Mucosa of descending colon (tissue), 3 donors: ENCODE results near the gene BBS1. TPM values are rescaled to one million over a fixed set of nuclear protein-coding genes. Genes with fewer than 3 reads are reported as not detected.

Experiments
- ATAC-seq: fragments of 200-7000 bp; cut with Tn5 transposase; one replicate; pipeline ENCODE4 v1.9.1; 2020; ENCODE audit warnings: mild to moderate bottlenecking, moderate library complexity
- DNase-seq, 3 donors: peaks; one replicate each; pipeline ENCODE4 v3.0.0-alpha.2; 2020
- H3K36me3 ChIP-seq: fragments of 200-600 bp; one replicate; pipeline ENCODE4 v1.8.0; 2021; ENCODE audit warnings: low read depth, mild to moderate bottlenecking
- H3K4me1 ChIP-seq: fragments of 200-600 bp; one replicate; pipeline ENCODE4 v1.8.0; 2021; ENCODE audit warnings: low read depth, mild to moderate bottlenecking
- H3K4me3 ChIP-seq: fragments of 200-600 bp; one replicate; pipeline ENCODE4 v1.8.0; 2021; ENCODE audit warnings: mild to moderate bottlenecking
- H3K9me3 ChIP-seq: fragments of 200-600 bp; one replicate; pipeline ENCODE4 v1.8.0; 2021; ENCODE audit warnings: mild to moderate bottlenecking
- intact Hi-C, 2 donors: fragments of 100-400 bp; cut with DNase I in 1 of 2; cut with micrococcal nuclease in 1 of 2; formaldehyde crosslinking; loops; one replicate each; pipeline versions ENCODE4 v1.11.0 to v1.11.1; 2022; cut with DNase I, micrococcal nuclease
- total RNA-seq, 3 donors: library from RNA; stranded (reverse); fragmentation: NEBNext Ultra II Directional in 2 of 3; extraction: Animal tissue kit (Norgen Biotek cat#: 25700) in 2 of 3; gene quantifications; one replicate each; pipeline versions ENCODE4 v1.2.1 to v1.2.4, GENCODE V29; 2021 to 2023
- TF ChIP-seq, protein P1 (sequence below): fragments of 200-600 bp; IDR thresholded peaks from one replicate; pipeline ENCODE4 v1.8.0; 2022; ENCODE audit warnings: antibody characterized with exemption, mild to moderate bottlenecking
- donor health status: DM: no; HTN: no; CAD: no; lungs with moderate emphysema.
- donor health status: DM: no; HTN: no; CAD: no.
- donor health status: DM: no; HTN: yes; CAD: no.

Gene BBS1
- total RNA-seq, 3 donors from 2014 or later, result 27.7 to 49.3 (median 35.4) TPM

DNA sequence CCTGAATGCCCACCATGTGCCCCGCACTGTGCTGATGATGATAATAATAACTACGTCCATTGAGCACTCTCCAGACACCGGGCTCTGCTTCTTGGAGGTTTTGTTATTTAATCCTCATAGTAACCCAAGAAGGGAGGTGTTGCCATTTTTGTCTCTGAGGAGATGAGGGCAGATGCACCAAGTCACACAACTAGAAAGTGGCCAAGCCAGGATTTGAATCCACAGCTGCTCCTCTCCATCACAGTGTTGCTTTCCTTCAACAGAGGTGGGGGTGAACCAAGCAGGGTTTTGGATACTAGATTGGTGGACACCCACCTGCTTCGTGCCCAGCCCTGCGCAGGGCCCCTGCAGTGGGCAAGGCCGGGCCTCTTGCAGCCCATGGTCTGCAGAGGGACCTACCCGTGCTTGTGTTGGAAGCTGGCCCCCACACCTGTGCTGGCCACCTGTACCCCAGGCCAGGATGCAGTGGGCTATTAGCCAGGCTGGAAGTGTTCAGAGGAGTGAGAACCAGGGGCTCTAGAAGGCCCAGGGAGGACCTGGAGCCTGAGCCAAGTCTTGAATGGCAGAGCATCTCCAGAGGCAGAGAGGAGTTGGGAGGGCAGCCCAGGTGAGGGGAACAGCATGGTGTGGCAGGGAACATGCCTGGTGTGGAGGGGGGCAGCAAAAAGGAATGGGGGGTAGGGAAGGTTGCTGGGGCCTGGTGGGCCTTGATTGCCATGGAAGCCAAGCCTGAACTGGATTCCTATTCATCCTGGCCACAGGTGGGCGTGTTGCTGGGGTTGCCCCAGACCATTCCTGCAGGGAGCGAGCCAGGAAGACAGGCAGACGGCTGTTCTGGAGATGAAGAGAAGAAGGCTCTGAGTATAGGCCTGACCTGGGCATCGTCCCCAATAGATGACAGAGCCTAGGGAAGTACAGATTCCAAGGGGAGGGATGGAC is 32.9 kb upstream of the BBS1 start:
- DNase-seq, result no peak
- Histone ChIP-seq H3K36me3 (no peaks in the 10 kb centered on the region), H3K4me3 (no peak overlapping the region), H3K4me1 (peaks cover 4% of the 10 kb centered on the region), H3K9me3 (no peaks in the 10 kb centered on the region)
- TF ChIP-seq, protein P1, sequence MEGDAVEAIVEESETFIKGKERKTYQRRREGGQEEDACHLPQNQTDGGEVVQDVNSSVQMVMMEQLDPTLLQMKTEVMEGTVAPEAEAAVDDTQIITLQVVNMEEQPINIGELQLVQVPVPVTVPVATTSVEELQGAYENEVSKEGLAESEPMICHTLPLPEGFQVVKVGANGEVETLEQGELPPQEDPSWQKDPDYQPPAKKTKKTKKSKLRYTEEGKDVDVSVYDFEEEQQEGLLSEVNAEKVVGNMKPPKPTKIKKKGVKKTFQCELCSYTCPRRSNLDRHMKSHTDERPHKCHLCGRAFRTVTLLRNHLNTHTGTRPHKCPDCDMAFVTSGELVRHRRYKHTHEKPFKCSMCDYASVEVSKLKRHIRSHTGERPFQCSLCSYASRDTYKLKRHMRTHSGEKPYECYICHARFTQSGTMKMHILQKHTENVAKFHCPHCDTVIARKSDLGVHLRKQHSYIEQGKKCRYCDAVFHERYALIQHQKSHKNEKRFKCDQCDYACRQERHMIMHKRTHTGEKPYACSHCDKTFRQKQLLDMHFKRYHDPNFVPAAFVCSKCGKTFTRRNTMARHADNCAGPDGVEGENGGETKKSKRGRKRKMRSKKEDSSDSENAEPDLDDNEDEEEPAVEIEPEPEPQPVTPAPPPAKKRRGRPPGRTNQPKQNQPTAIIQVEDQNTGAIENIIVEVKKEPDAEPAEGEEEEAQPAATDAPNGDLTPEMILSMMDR, result no peak
- intact Hi-C loops, result no loop called here
- ATAC-seq, result no peak

DNA sequence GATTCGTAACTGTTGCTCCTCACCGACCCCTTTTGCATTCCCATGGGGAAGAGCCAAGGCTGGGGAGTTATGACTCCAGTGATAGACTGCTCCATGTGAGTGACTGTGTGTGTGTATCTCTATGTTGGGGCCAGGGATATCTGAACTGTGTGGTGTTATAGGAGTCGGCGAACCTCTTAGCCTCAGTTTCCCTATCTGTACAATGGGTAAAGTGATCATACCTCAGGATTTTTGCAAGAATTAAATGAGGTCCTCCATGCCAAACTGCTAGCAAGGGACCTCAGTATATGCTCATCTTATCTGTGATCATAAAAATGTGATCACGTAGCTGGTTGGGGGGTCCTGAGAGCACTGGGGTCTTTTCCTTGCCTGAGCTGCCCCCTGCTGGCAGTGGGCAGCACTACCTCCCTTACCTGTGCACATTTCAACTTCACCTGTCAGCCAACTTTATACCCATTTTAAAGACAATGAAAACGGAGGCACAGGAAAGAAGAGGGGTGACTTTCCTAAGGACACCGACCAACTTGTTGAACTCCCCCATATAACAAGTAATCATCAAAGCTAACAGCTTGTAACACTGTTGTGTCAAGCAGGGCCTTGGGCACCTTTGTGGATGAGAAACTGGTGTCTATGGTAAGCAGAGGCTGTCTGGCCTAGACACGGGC is 31.6 kb upstream of the BBS1 start:
- Histone ChIP-seq H3K36me3 (no peaks in the 10 kb centered on the region), H3K4me3 (no peak overlapping the region), H3K9me3 (no peaks in the 10 kb centered on the region), H3K4me1 (peaks cover 4% of the 10 kb centered on the region)
- intact Hi-C loops, result no loop called here
- ATAC-seq (no peak), DNase-seq (peak in 2 of 3 donors; percentile 49 to 57)
- TF ChIP-seq, protein P1, result peak; percentile 53

DNA sequence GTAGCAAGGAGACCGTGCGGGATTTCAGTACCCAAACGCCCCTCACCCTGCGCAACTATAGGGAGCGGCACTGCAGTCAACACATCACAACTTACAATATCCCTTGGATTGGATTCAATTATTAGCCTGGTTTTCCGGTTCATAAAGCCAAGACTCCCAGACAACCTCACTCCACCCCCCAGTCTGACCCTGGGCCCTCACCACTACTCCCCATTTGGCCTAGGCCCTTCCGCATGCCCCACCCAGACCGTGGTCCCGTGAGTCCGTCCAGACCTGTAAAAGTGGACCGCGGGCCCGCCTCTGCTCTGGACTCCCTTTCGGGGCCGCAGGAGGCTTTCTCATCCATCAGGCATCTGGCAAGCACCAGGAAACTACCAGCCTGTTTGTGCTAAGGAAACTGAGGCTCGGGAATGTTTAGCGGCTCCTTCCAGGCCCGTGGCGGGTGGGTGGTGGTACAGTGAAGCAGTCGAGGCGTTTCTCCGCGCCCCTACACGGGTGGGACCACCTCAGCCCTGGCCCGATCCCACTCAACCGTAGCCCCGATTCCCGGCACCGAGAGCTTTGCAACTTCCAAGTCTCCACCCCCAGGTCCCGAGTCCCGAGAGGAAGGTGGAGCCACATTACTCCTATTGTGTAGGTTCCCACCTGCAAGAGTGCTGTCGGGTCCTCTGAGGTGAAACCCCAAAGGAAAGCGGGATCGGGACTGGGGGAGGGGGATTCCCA is 30.9 kb upstream of the BBS1 start:
- Histone ChIP-seq H3K4me3 (peak overlapping the region; percentile 54), H3K36me3 (no peaks in the 10 kb centered on the region), H3K4me1 (peaks cover 4% of the 10 kb centered on the region), H3K9me3 (no peaks in the 10 kb centered on the region)
- ATAC-seq (peak; percentile 66), DNase-seq (peak; percentile 54 to 76 (median 74))
- intact Hi-C loops, result no loop called here
- TF ChIP-seq, protein P1, result no peak

DNA sequence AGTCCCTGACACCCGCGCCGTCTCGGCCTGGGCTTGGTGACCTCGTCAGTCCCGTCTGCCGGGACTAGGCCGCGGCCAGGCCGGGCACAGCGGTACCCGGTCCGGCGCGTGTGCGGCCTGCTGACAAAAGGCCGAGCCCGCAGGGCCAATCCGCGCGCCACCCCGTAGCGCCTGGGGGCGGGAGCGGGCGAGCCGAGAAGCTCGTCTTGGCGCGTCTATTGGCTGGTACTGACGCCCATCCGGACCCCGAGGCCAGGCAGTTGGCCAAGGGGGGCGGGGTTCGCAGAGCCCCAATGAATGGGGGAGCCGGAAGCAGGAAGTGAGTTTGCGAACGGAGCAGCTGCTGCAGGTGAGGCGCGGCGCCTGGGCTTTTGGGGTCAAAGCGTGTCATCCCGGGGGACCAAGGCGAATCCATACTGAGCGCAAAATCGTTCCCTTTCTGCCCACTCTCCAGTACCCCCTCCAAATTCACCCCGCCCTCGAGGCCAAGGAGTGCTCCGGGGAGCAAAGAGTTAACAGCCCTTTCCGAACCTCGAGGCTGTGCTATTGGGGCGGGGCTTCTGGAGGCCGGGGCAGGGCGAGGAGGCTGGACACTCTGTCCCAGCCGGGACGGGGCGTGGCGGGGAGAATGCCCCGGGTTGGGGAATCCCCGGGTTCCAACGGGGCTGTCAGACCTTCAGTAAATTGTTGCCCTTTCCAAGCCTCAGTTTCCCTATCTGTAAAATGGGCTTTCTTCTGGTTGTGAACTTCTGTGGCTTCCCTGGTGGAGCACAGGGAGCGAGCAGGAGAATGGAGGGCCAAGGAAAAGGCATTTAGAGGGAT is 30.1 kb upstream of the BBS1 start, which contains the start of gene DPP3:
Gene DPP3, plus strand, starts transcription at position 318 of the 822 bp plus-strand sequence. CDS start 1,767 bp downstream, outside the sequence.
- H3K4me3 ChIP-seq, result peak within 1 kb of the TSS; percentile 54
- no peaks in the 10 kb centered on the region for H3K36me3 ChIP-seq
- H3K9me3 ChIP-seq, result no peaks in the 10 kb centered on the region
- ATAC-seq, result peak; percentile 96
- intact Hi-C loops, result no loop called here
- TF ChIP-seq, protein P1, result no peak
- H3K4me1 ChIP-seq, result peaks cover 4% of the 10 kb centered on the region
- peak; percentile 98 to 99 (median 98) for DNase-seq
